ENCODE measurements around the gene TCHP. TPM values are rescaled to one million over a fixed set of nuclear protein-coding genes. Genes with fewer than 3 reads are reported as not detected.

Gene TCHP
- total RNA-seq, 1 donor from 2014 or later: 8.6 TPM

DNA sequence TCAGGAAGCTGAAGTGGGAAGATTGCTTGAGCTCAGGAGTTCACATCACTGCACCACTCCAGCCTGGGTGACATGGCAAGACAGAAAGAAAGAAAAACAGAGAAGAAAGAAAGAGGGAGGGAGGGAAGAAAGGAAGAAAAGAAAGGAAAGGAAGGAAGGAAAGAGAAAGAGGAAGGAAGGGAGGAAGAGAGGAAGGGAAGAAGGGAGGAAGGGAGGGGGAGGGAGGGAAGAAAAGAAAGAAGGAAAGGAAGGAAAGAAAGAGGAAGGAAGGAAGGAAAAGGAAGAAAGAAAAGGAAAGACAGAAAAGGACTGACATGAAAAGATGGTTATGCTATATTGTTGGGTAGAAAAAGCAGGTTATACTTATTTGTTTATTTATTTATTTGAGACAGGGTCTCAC, 23.7 kb upstream of the TCHP start:
- Histone ChIP-seq H3K4me3 (ENCODE audit: insufficient read depth, low read depth, low read length) (no peak overlapping the region), H2AFZ (ENCODE audit: low read depth, low read length) (no peak overlapping the region), H3K4me2 (ENCODE audit: low read length) (no peak overlapping the region), H3K9me3 (ENCODE audit: insufficient read depth, low read depth, low read length) (no peaks in the 10 kb centered on the region), H3K4me1 (ENCODE audit: insufficient read depth, low read length) (peaks cover 26% of the 10 kb centered on the region), H3K79me2 (ENCODE audit: insufficient read depth, low read length) (peaks cover 81% of the 10 kb centered on the region), H3K9ac (ENCODE audit: low read length) (no peak overlapping the region), H3K36me3 (ENCODE audit: insufficient read depth, low read length) (no peaks in the 10 kb centered on the region), H3K27ac (ENCODE audit: low read depth, low read length) (no peak overlapping the region), H3K27me3 (ENCODE audit: insufficient read depth, low read length) (no peaks in the 10 kb centered on the region), H4K20me1 (ENCODE audit: insufficient read depth, low read length) (peaks cover 73% of the 10 kb centered on the region)
- no peaks in the 10 kb centered on the region for H3K9me3 Mint-ChIP-seq (ENCODE audit: unreplicated experiment)
- TF ChIP-seq, protein P1, sequence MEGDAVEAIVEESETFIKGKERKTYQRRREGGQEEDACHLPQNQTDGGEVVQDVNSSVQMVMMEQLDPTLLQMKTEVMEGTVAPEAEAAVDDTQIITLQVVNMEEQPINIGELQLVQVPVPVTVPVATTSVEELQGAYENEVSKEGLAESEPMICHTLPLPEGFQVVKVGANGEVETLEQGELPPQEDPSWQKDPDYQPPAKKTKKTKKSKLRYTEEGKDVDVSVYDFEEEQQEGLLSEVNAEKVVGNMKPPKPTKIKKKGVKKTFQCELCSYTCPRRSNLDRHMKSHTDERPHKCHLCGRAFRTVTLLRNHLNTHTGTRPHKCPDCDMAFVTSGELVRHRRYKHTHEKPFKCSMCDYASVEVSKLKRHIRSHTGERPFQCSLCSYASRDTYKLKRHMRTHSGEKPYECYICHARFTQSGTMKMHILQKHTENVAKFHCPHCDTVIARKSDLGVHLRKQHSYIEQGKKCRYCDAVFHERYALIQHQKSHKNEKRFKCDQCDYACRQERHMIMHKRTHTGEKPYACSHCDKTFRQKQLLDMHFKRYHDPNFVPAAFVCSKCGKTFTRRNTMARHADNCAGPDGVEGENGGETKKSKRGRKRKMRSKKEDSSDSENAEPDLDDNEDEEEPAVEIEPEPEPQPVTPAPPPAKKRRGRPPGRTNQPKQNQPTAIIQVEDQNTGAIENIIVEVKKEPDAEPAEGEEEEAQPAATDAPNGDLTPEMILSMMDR (IDR thresholded peaks at IDR 0.05; ENCODE audit: insufficient read depth, low read depth, low read length): no peak
- no peak for TF ChIP-seq EZH2 (IDR thresholded peaks at IDR 0.05; ENCODE audit: insufficient read depth, low read length)
- no peak overlapping the region for H3K4me3 Mint-ChIP-seq (ENCODE audit: unreplicated experiment)
- FAIRE-seq: no peak
- H3K27ac Mint-ChIP-seq (ENCODE audit: unreplicated experiment): no peak overlapping the region
- peaks cover 17% of the 10 kb centered on the region for H3K4me1 Mint-ChIP-seq (ENCODE audit: low read depth, unreplicated experiment)
- no peak for DNase-seq (ENCODE audit: low read depth)
- no peaks in the 10 kb centered on the region for H3K27me3 Mint-ChIP-seq (ENCODE audit: low read depth, unreplicated experiment)
- no peaks in the 10 kb centered on the region for H3K36me3 Mint-ChIP-seq (ENCODE audit: low read depth, unreplicated experiment)

DNA sequence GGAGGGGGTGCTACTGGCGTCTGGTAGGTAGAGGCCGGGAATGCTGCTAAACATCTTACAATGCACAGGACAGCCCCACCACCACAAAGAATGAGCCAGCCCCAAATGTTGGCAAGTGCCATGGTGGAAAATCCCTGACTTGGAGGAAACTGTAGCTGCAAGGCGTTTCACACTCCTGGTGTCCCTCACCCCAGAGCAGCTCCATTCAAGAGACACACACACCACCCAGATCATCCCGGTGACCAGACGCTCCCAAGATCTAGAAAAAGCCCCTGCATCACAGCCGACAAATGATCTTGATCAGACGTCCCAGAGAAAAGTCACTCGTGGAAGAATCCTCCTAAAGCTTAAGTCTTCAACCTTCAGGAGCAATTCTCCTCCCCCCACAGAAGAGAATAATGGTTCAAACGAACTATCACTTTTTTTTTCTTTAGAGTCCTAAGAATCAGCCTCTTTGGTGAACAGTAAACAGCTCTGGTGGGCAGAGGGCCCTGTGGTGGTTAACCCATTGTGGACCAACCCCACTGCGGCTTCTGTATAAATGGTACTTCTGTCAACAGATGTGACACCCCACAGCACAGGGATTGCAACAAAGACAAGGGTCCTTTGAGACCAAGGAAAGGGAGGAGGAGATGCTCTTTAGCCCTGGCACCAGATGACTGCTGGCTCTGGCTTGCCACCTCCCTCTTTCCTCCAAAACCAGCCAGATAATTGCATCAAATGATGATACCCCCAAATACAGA, 22.4 kb upstream of the TCHP start:
- Histone ChIP-seq H3K9me3 (ENCODE audit: insufficient read depth, low read depth, low read length) (no peaks in the 10 kb centered on the region), H4K20me1 (ENCODE audit: insufficient read depth, low read length) (peaks cover 60% of the 10 kb centered on the region), H3K27ac (ENCODE audit: low read depth, low read length) (no peak overlapping the region), H3K4me3 (ENCODE audit: insufficient read depth, low read depth, low read length) (no peak overlapping the region), H3K4me1 (ENCODE audit: insufficient read depth, low read length) (peaks cover 16% of the 10 kb centered on the region), H3K79me2 (ENCODE audit: insufficient read depth, low read length) (peaks cover 68% of the 10 kb centered on the region), H2AFZ (ENCODE audit: low read depth, low read length) (no peak overlapping the region), H3K27me3 (ENCODE audit: insufficient read depth, low read length) (no peaks in the 10 kb centered on the region), H3K36me3 (ENCODE audit: insufficient read depth, low read length) (no peaks in the 10 kb centered on the region), H3K9ac (ENCODE audit: low read length) (no peak overlapping the region), H3K4me2 (ENCODE audit: low read length) (no peak overlapping the region)
- no peaks in the 10 kb centered on the region for H3K9me3 Mint-ChIP-seq (ENCODE audit: unreplicated experiment)
- TF ChIP-seq, protein P1 (IDR thresholded peaks at IDR 0.05; ENCODE audit: insufficient read depth, low read depth, low read length): no peak
- no peak for TF ChIP-seq EZH2 (IDR thresholded peaks at IDR 0.05; ENCODE audit: insufficient read depth, low read length)
- H3K4me3 Mint-ChIP-seq (ENCODE audit: unreplicated experiment): peak overlapping the region; percentile 10
- FAIRE-seq (no peak), DNase-seq (ENCODE audit: low read depth) (no peak)
- peaks cover 2% of the 10 kb centered on the region for H3K27me3 Mint-ChIP-seq (ENCODE audit: low read depth, unreplicated experiment)
- peaks cover 12% of the 10 kb centered on the region for H3K4me1 Mint-ChIP-seq (ENCODE audit: low read depth, unreplicated experiment)
- no peak overlapping the region for H3K27ac Mint-ChIP-seq (ENCODE audit: unreplicated experiment)
- no peaks in the 10 kb centered on the region for H3K36me3 Mint-ChIP-seq (ENCODE audit: low read depth, unreplicated experiment)

DNA sequence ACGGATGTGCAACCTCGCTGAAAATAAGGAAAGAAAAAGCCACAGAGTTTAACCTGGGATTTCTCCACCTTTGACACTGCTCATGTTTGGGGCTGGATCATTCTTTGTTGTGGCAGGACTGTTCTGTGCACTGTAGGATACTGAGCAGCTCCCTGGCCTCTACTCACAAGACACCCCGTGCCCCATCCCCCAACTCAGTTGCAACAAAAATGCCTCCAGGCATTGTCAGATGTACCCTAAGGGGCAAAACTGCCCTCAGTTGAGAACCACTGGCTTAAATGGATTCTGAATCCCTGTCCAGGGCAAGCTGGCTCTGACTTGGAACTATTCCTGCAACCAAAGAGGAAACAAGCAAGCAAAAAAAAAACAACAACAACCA, 21.8 kb upstream of the TCHP start:
- H3K79me2 ChIP-seq (ENCODE audit: insufficient read depth, low read length): peaks cover 63% of the 10 kb centered on the region
- Mint-ChIP-seq H3K27ac (ENCODE audit: unreplicated experiment) (no peak overlapping the region), H3K4me1 (ENCODE audit: low read depth, unreplicated experiment) (peaks cover 12% of the 10 kb centered on the region)

More for the DNA sequence above, 21.8 kb upstream of the TCHP start:
- no peak for FAIRE-seq
- peaks cover 2% of the 10 kb centered on the region for H3K27me3 Mint-ChIP-seq (ENCODE audit: low read depth, unreplicated experiment)
- no peak overlapping the region for H2AFZ ChIP-seq (ENCODE audit: low read depth, low read length)
- H3K9ac ChIP-seq (ENCODE audit: low read length): no peak overlapping the region
- H3K27ac ChIP-seq (ENCODE audit: low read depth, low read length): no peak overlapping the region
- H3K27me3 ChIP-seq (ENCODE audit: insufficient read depth, low read length): no peaks in the 10 kb centered on the region
- H3K4me3 Mint-ChIP-seq (ENCODE audit: unreplicated experiment): peak overlapping the region; percentile 10
- peak overlapping the region; percentile 100 for H3K4me2 ChIP-seq (ENCODE audit: low read length)
- no peaks in the 10 kb centered on the region for H3K9me3 Mint-ChIP-seq (ENCODE audit: unreplicated experiment)
- H3K36me3 Mint-ChIP-seq (ENCODE audit: low read depth, unreplicated experiment): no peaks in the 10 kb centered on the region
- no peak overlapping the region for H3K4me3 ChIP-seq (ENCODE audit: insufficient read depth, low read depth, low read length)
- H3K36me3 ChIP-seq (ENCODE audit: insufficient read depth, low read length): no peaks in the 10 kb centered on the region
- peaks cover 55% of the 10 kb centered on the region for H4K20me1 ChIP-seq (ENCODE audit: insufficient read depth, low read length)
- H3K9me3 ChIP-seq (ENCODE audit: insufficient read depth, low read depth, low read length): no peaks in the 10 kb centered on the region
- DNase-seq (ENCODE audit: low read depth): no peak
- TF ChIP-seq EZH2 (IDR thresholded peaks at IDR 0.05; ENCODE audit: insufficient read depth, low read length): no peak
- TF ChIP-seq, protein P1 (IDR thresholded peaks at IDR 0.05; ENCODE audit: insufficient read depth, low read depth, low read length): no peak
- H3K4me1 ChIP-seq (ENCODE audit: insufficient read depth, low read length): peaks cover 16% of the 10 kb centered on the region

All from astrocyte (in vitro differentiated cells and primary cell).